Hematopoietic multipotent progenitor cell treated with erythropoietin and hydrocortisone succinate and interleukin-3 and kit ligand, for 4 days (in vitro differentiated cells): ENCODE data around the gene RAB20.
"Not testable (repeated sequence)": the region's sequence is repeated elsewhere in the genome, so short reads cannot be mapped to it uniquely, and the experiment has no call there.

Experiments
- DNase-seq: peaks from one replicate; pipeline ENCODE4 v3.0.0-alpha.2; 2015

The RAB20 gene

DNA sequence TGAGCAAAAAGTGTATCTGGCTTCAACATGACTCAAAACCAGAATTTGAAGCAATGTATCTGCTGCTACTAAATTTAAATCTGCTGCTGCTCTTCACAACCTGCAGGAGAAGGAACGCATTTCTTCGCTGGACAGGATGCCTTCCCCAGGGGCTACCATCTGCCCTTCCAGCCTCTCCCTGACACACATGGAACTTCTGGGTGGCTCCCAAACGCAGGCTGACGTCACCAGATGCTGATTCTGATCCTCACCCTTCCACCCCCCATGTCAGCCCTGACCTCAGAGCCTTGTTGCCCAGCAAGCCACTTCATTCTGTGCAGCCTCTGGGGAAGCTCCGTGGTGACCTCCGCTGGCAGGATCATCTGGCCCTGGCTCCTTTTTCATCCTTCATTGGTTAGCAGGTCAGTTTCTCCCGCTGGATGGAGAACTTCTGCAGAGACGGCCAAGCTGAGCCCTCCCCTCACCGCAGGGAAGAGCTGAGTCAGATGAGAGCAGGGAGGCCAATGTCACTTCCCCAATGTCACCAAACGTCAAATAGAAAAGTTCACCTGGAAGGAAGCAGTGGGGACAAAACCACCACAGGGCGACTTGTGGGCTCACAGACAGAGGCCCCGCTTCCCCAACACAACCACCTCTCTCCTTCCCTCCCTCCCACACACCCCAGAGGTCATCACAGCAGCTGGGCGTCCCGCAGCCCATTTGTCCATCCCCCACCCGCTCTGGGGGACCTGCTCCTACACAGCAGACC lies 14.0 kb upstream of the RAB20 start:
- peak; percentile 56 for DNase-seq

- DNase-seq, result no peak
Observed at GRCh38 chr13:110574161-110574560, 12.6 kb upstream of the RAB20 start.

DNA sequence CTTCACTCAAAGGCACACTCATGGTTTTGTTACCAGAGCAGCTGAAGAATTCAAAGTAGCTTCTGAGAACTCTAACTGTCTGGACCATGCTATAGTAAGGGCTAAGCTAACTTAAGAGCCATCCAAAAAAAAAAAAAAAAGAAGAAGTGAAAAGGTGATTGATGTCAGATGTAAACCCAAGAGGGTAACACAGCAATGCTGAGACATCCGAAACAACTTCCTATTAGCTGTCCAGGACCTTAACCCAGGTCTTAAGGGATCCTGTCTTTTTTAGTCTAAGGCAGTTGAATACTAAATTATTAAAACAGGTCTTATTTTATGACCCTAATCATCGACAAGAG lies 11.2 kb upstream of the RAB20 start:
- DNase-seq, result no peak

DNA sequence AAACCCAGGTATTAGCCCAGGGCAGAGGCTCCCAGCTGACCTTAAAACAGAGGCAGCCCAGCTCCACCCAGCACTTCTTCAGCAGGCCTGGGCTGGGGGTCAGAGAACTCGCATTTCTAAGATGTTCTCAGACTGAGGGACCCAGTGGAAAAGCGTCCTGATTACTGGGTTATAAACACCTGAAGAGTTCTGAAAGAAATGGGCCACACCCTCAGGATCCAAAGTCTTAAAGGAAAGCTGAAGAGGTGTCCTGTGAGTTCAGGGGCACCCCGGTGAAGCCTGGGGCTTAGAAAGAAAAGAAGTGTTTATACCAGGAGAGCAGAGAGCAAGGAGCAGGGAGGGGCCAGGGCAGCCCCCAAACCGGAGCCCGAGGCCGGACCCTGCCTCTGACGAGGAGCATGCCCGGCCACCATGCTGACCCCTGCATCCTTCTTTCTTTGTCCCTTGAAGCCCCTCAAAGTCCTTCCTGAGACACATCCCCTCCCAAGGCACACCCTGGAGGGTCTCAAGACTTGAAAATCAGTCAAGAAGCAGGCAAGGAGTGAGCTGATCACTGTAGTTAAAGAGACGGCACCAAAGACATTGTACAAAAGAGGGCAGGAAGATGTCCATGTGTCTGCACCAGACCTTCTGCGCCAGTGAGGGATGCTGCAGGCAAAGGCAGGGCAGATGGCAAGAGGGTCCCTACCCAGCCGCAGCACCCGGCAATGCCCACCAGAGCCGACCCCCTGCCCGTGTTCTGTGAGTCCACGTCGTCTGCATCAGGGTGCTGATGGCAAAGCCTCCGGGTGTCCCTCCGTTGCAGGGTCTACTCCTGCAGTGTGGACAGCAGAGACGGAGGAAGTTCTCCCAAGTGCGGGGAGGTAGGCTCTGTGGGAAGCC lies 10.6 kb upstream of the RAB20 start:
- DNase-seq, result no peak

DNA sequence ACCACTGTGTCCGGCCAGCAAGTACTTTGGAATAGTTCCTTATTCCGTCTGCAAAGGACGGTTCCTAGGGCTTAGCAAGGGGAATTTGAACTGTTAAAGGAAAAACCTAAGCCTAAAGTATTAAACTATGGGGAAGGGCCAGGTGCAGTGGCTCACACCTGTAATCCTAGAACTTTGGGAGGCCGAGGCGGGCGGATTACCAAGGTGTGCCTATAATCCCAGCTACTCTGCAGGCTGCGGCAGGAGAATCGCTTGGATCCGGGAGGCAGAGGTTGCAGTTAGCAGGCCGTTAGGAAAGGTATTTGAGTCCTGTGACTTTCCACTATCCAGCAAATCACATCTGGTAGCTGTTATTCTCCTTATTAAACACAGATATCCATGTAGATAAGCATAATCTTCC lies 9.4 kb upstream of the RAB20 start:
- DNase-seq, result no peak

DNA sequence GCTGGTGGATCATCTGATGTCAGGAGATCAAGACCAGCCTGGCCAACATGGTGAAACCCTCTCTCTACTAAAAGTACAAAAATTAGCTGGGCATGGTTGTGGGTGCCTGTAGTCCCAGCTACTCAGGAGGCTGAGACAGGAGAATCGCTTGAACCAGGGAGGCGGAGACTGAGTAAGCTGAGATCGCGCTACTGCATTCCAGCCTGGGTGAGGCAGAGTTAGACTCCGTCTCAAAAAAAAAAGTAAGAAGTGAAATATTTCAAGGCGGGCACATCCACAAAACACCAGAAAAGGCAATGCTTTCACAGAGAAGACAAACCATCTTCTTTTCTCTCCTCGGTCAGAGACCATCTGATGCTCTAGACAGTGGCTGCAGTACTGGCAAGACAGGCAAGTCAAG lies 8.4 kb upstream of the RAB20 start:
- not testable (repeated sequence) for DNase-seq

GRCh38 chr13:110568612-110569011 lies 7.1 kb upstream of the RAB20 start:
- no peak for DNase-seq

DNA sequence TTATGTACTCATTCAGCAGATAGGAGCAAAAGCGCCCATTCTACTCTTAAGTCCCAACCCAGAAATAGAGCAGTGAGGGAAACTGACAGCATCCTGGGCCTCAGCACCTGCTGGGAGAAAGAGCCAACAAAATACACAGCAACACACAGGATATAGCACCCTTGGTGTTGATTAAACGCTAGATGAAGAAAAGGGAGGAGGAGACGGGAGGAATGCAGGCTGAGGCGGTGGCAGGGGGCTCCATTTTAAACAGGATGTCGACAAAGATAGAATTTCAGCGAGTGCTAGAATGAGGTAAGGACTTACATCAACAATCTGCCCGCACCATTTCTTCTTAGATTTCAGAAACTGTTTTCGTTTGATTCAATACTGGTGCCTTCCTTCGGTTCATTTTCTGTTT lies 4.6 kb upstream of the RAB20 start:
- no peak for DNase-seq

DNA sequence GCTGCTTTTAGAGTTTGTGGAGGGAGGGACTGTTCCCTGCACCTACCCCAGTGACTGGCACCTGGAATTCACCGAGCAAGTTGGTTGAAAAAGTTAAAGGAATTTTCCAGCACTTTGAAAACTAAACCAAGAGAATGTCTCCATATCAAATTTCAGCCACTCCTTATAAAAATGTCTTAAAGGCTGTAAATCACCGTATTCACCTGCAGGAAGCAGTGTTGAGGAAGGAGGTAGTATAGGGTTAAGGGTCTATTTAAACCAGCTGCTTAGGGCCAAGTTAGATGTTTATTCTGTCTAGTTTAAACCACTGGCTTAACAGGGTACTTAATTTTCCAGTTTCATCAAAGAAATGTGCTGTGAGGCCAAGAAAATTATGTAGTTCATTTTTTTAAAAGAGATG lies 3.8 kb upstream of the RAB20 start:
- DNase-seq, result no peak

DNA sequence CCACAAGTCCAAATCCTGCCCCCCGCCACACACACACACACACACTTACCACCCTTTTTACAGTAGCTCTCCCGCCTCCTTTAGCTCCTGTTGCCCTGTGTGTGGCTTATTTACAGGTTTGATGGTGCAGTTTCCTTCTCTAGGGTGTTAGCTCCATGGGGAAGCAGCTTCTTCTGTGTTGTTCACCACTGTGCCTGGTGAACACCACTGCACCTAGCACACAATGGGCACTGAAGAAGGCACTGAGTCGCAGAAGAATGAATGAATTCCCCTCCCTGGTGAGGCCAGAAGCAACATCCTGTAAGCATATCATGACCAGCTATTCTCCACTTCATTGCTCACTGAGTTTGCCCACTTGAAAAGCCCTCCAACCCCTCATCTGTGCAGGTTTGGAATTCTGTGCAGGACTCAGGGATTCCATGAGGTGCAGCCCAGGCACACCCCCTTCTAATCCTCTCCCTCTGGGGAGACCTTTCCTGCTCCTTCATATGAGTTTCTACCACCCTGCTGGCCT lies 3.0 kb upstream of the RAB20 start:
- no peak for DNase-seq

- no peak for DNase-seq
Observed at GRCh38 chr13:110563463-110563774, 1.9 kb upstream of the RAB20 start.

GRCh38 chr13:110562696-110563462 lies 1.4 kb upstream of the RAB20 start:
- no peak for DNase-seq

GRCh38 chr13:110562036-110562597 lies 595 bp upstream of the RAB20 start:
- peak; percentile 64 for DNase-seq

DNA sequence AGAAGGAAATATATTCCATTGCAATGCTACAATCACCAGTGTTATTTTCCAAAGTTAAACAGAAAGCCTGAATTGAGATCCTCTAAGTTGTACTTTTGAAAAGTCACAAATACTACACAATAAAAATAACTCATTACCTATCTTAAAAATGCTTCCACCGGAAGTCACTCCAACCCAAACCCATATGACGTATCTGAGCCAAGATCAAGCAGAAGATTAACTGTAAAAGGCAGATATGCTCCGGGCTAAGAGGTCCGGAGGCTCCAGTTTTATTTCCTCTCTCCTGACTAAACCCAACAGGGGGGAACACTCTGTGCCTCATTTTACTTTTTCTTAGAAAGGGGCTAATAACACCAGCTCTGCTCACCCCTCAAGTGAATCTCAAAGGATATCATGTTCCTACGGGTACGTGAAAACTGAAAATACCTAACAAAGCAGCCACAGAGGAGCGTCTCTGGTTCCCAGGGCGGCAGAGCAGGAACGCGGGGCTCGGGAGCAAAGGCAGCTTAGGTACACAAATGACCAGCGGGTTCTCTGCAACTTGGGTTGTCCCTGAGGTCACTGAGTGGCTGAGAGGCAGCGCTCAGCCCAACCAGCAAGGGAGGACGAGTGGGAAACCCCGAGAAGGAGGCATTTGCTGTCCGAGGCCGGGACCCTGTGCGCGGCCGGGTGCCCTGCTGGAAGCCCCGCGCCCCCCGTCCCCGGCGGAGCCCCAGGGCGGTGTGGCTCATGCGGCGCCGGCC lies 750 bp downstream of the RAB20 start:
- peak; percentile 28 for DNase-seq

DNA sequence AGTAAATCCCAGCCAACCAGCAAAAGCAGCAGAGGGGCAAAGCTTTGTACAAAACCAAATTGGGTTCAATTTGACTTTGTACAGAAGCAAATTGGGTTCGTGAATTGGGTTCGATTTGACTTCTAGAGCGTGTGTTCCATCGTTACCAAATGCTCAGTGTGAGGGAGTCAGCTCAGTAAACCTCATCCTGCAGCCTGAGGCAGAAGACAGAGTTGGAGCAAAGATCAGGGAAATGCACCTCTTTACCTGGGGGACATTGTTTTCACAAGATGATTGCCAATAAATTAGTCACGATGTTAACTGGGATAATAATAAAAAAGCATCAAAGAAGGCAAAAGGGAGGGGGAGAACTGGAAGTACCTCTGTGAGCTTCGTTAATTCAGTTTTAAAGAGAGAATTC lies 1.5 kb downstream of the RAB20 start:
- no peak for DNase-seq

DNA sequence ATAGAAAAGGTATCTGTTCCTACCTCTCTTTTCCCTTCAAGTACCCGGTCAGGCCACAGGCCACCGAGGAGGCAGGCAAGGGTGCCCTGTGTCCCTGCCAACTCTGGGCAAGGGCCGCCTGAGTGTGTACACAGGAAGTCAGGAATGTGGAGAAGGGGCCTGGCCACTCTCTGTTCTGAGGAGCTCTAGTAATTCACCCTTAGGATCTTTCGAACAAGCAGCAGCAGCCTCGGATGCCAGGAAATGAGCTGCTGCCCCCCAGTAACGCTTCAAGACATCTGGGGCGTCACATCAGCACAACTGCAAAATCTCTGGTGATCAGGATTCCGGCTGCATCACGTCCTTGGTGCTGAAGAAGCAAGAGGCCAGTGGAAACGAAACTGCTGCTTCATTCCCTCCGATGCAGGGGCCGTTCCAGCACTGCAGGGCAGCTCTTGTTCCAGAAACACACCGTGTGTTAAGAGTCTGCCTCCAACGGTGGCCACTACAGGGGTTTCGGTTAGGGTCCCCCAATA lies 2.0 kb downstream of the RAB20 start:
- DNase-seq, result no peak

- no peak for DNase-seq
Observed at GRCh38 chr13:110557610-110558305, 3.8 kb downstream of the RAB20 start.

DNA sequence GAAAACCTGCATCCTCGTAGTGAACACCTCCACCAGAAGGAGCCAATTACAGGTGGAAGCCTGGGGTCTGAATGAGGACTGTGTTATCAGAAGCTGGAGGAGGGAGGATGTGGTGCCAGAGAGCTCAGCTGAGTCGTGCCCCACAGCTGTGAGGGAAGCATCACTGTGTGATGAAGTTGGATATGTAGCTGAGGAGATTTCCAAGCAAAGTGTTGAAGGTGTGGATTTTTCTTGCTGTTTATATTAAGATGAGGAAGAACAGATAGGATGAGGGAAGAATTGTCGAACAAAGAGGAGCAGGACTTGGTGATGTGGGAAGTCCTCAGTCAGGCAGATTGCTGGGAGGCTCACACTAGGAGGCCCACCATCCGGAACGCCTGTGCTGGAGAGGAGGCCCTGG lies 4.4 kb downstream of the RAB20 start:
- DNase-seq, result no peak

GRCh38 chr13:110556224-110556606 lies 5.3 kb downstream of the RAB20 start:
- DNase-seq, result no peak

GRCh38 chr13:110555601-110556223 lies 5.8 kb downstream of the RAB20 start:
- DNase-seq, result peak; percentile 67

GRCh38 chr13:110554946-110555345 lies 6.6 kb downstream of the RAB20 start:
- no peak for DNase-seq
